ENCODE data around the gene AQP6.
A peak's percentile ranks its signal among the peaks of the same experiment; 100 is the strongest.
"Not testable (repeated sequence)": the region's sequence is repeated elsewhere in the genome, so short reads cannot be mapped to it uniquely, and the experiment has no call there.

AQP6 gene

DNA sequence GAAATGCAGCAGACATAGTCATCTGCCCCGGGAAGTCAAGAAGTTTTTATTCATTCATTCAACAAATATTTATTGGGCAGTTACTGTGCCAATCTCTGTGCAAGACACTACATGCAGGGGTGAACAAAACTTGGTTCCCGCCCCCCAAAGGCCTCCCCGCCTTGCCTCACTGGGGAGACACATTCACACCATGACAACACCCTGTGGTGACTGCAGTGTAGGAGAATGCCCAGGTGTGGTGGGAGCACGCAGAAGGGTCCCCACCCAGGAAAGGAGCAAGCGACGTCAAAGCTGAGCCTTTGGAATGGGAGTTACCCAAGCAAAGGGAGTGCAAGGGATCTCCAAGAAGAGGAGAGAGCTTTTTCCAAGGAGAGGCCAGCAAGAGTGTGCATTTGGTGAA is 1.6 kb upstream of the AQP6 start:
- DNase-seq, result no peak

DNA sequence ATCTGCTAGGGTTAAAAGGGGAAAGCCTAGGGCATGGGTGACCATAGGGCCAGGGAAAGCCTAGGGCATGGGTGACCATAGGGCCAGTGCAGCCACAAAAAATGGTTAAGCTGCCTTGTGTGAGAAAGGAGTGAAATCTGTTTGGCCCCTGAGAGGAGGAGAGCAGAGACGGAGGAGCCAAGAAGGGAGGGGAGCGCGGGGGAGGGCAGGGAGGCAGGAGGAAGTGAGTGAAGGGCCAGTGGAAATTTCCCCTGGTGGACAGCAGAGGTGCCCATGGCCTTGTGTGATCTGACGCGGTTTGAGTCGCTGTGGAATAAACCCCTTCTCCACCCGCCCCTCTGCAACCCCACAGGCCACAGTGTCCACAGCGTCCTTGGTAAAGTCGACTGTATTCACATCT is 618 bp upstream of the AQP6 start:
- DNase-seq, result no peak

DNA sequence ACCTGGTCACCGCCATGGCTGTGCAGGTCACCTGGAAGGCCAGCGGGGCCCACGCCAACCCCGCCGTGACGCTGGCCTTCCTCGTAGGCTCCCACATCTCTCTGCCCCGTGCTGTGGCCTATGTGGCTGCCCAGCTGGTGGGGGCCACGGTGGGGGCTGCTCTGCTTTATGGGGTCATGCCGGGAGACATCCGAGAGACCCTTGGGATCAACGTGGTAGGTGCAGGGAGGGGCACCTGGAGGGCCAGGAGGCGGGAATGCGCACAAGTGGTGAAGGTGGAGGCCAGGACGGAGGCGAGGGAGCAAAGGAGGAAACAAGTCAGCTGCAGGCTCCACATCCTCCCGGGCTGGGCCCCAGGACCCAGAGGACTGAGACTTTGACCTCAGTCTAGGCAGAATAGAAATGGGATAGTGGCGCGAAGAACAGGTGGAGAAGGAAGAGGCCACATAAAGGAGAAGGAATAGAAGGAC is 649 bp downstream of the AQP6 start:
- DNase-seq, result no peak

DNA sequence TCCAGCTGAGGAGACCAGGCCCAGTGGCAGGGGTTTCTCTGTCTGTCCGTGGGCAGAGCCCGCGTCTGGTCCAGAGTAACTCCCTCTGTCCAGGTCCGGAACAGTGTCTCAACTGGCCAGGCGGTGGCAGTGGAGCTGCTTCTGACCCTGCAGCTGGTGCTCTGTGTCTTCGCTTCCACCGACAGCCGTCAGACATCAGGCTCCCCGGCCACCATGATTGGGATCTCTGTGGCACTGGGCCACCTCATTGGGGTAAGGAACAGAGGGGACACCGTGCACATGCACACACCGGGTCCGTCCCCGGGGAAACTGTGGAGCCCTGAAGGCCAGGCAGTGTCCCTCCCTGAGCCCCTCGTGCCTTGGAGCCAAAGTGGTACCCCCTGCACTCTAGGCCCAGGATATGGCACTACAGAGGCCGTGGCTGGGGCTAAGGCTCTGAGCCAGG is 1.5 kb downstream of the AQP6 start:
- DNase-seq, result no peak

DNA sequence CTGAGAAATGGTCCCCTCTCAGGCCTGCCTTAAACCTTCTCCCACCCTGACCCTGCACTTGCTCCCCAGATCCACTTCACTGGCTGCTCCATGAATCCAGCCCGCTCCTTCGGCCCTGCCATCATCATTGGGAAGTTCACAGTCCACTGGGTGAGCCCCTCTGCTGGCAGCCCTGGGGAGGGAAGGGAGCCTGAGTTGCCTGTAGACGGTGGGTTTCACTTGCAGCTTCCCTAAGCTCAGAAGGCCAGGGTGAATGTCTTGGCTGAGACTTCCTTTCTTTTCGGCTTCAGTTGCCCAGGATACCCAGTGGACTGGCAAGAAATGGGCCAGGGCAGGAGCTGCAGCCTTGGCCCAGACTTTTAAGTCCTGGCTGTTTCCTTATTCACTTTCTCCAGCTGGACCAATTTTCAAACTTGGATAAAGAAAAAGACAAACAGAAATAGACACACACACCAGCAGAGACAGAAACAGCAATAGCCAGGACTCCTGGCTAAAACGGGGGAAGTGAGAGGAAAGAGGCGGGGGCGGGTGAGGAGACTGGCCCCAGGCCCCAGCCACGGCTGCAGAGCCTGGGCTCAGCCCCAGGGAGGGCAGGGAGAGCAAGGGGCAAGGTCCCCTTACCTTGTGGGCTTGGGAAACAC is 2.0 kb downstream of the AQP6 start:
- DNase-seq, result no peak

DNA sequence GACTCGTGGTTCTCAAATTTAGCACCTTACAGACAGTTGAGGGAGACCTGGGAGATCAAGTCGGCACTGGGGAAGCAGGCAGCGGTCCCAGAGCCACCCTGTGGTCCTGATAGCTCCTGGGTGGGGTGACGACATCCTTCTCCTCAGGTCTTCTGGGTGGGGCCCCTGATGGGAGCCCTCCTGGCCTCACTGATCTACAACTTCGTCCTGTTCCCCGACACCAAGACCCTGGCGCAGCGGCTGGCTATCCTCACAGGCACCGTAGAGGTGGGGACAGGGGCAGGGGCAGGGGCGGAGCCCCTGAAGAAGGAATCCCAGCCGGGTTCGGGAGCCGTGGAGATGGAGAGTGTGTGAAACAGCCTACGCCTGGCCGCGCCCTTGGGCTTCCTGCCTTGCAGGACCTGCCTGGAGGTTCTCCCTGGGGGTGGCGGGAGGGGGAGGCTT is 2.6 kb downstream of the AQP6 start:
- DNase-seq, result no peak

DNA sequence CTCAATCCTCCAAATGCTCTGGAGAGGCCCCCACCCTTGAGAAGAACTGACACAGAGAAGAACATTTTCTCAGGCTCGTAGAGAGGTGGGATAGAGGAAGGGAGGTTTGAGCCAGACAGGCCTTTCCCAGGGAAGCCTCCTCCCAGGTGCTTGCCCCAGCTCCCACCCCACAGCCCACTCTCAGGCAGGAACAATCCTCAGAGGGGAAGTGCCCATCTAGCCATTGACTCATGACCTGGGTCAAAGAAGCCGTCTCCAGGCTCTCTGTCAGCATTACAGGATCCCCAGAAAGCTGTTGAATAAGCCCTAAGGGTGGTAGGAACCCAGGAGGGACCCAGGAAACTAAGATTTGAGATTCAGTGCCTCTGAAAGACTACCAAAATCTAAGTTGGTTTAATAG is 3.8 kb downstream of the AQP6 start:
- DNase-seq, result no peak

DNA sequence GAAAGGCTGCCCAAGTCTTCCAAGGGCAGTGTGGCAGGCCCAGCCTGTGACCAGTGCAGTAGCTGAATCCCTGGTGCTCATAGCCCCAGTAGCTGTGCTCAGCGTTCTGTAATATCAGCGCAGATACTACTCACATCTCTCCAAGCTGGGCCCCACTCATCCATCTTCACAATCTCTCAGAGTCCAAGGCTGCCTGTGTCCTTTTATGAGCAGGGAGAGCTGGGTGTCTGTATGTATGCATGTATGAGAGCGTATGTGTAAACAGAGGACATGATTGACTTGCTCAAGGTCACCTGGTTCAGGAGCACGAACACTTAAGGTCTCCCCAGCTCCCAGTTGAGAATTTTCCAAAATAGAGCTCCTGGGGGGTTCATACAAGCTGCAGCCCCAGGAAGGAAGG is 5.4 kb downstream of the AQP6 start:
- DNase-seq, result no peak

DNA sequence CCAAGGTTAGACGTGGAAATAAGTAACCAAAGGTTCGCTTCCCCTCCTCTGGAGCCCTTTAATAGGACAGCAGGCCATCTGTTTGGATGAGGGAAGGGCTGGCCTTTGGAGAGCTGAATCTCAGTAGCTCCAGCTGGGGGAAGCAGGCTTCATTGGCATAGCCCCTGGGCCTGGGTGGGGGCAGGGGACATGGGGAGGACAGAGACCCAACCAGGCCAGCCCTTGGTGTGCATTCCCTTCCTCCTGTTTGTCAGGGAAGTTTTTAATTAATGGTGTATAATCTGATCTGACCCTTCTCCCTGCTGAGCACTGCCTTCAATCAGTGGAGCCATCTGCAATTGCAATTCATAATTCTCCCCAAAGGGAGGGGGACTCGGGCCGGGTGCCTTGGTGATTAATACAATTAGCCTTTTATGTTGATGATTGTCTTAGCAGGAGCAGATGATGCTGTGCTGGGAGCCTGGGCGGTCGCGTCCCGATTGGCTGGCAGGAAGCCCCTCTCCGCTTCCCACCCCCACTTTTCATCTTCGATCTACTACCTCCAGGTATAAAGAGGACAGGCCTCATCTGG is 6.4 kb downstream of the AQP6 start:
- no peak for DNase-seq

DNA sequence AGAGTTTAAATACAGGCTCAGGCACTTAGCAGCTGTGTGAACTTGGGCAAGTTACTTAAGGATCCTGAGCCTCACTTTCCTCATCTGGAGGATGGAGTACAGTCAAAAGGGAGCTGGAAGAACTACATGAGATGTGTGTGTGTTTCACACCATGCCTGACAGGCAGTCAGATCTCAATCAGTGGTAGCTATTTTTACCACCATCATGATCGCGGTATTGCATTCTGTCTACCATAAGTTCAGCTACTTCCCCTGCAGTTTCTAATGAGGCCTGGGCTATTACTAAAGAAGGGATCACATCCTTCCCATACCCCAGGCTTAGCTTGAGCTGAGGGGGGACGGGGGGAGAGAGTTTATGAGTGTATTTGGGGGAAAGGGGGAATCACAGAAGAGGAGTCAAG is 7.0 kb downstream of the AQP6 start:
- DNase-seq, result no peak

DNA sequence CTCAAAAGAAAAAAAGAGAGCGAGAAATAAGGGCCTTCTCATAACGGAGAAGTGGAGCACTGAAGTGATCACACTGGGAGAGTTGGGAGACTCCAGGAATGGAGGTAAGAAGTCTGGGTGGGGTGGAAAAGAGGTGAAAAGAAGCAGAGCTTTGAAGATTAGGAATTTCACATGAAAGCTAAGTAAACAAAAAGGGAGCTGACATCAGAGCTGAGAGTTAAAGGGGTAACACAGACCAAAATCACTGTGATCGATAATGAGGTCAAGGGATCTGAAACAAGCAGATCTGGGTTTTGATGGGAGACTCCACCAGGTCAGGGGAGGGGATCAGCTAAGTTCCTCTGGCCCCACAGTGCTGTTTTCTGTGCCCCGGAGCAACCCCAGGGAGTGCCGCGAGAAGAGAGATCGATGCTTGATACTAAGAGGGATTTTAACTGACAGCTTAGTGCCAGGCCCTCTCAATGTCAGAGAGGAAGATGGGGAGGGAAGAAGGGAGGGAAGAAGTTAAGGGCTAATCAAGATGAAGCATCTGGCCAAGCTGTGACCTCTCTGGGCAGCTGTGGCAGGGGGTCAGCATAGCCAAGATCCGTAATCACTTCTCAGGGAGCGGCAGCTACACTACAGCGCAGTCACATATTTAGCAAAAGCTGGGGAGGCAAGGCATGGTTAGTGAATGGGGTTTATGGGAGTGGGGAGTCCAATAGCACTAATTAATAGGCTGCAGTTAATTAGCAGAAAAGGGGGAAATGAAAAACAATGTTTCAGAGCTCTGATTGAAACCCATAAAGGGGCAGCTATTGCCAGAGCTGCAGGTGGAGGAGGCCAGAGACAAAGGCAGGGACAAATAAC is 8.0 kb downstream of the AQP6 start:
- DNase-seq, result no peak

DNA sequence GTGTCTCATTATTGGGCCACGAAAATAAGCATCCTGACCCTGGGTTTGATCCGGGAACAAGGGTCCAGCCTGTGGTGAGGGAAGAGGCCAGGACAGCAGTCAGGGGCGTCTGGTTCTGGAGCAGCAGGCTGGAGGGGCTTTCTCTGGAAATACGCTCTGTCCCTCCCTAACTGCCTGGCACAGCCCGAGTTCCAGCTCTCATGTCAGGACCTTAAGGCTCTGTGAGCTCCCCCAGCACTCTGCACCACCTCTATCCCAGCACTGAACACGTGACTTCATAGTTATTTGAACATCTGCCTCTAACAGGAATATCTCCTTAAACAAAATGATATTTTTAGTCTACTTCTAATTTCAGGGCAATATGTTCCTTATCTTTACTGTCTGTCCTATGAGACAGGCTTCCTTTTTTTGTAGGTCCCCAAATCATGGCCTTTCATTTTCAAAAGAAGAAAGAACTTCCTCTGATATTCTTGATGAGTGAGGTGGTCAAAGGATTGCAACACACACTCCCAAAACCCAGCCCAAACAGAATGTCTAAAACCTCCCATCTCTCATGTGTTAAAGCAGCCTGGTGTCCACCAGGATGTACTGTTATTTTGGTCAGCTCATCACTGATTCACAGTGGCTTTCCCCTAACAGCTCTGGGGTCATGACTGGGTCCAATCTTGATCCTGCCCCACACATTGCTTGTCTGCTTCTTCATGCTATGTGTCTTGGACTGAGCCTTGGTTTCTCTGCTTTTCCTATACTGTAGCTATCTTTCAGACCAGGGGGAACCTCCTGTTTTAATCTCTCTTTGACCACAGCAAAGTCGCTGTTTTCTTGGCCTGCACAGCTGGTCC is 9.7 kb downstream of the AQP6 start:
- DNase-seq, result no peak

DNA sequence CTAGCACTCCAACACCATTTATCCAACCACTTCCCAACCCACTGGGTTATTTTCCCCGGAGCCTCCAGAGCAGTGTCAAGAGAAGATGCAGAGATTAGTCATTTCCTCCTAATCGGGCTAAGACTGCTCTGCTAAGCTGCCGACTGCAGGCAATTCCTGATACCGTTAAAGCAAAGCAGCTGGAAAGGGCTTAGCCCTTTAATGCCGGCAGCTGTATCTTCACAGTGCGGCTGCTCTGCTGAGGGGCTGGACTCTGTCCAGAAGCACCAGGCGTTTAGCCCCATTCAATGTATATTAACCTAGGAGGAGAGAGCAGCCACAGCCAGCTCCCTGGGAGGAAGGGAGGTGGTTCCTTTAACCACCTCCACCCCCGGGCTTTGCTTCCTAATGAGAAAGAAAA is 11.1 kb downstream of the AQP6 start:
- no peak for DNase-seq

DNA sequence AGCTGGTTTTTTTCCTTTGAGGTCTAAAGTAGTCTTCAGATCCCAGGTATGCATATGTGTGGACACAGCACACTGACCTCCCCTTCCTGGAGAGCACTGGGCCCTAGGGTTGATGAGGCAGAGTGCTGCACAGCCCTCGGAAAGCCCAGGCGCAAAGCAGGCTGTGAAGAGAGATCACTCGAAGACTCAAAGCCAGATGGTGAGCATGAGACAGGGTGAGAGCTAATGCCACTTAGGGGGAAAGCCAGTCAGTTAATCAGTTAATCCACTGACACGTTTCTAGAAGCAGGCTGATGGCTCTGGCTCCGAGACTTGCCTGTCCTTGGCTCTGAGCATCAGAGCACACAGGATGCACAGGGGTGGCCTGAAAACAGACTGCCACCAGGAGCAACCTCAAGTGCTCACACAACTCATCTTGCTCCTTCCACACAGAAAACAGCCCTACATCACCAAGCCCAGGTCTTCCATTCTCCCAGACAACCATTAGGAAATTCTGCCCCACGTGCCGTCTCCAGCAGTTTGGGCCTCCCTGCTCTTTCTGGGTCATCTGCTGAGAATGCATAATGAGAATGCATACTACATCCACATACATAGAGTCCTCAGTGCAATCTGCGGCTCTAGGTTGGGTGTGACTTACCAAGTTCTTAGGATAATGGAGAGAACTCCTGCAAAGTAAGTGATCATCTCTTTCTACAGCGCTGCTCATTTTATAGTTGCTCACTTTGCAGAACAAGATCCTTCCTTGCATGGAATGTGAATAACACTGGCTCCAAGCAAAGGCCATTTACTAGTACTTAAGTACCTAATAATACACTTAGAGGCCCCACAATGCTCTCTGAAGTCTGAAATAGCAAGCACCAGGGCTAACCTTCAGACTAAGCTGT is 12.0 kb downstream of the AQP6 start:
- no peak for DNase-seq

DNA sequence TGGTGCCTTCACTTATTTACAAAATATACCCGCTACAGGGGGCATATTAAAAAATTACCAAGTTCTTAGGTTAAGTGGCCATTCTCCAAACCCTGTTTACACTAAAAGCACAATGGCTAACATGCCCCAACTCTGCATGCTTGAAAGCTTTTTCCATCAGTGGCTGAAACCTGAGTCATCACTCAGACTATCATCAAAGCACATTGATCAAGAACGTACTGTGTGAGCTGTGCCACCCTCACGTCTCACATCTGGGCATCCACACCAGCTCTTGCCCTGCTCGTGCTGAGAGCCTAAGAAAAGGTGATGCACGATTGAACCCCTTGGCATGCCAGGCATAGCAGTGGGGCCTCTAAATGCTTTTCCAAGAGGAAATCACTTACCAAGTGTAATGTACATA is 13.2 kb downstream of the AQP6 start:
- DNase-seq, result peak; percentile 25

DNA sequence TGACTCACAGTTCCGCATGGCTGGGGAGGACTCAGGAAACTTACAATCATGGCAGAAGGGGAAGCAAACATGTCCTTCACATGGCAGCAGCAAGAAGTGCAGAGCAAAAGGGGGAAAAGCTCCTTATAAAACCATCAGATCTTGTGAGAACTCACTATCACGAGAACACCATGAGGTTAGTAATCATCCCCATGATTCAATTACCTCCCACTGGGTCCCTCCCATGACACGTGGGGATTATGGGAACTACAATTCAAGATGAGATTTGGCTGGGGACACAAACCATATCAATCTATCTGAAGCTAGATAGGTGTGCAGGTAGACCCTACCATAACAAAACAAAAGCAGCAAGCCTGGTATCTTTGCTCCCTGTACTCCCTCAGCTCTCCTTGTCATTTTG is 13.7 kb downstream of the AQP6 start:
- DNase-seq, result not testable (repeated sequence)

DNA sequence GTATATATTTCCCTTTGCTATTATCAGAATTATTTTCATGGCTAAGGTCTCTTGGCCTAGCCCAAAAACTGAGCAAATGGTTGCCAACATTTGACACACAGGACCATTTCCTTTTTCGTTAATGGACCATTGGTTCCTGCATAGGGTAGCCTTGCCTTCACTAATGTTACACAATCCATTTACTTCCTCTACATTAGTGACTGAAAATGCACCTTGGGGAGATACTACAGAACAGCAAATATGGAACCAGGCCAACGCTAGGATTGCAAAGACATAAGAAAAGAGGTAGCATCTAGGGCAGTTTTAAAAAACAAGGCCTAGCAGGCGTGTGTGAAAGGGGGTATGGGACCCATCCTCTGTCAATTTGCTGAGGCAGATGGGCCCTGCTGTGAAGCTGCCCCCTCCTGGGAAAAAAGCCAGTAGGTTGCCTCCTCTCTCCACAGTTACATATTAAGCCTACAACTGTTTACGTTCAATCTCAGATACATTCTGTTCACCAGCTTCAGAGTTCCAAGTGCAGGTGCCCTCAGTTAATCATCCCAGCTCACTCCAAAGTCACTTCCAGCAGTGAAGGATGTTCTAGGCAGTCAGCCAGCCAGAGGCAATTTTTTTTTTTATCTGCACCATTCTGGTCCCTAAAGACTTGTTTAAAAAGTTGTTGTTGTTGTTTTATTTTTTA is 15.0 kb downstream of the AQP6 start:
- no peak for DNase-seq

DNA sequence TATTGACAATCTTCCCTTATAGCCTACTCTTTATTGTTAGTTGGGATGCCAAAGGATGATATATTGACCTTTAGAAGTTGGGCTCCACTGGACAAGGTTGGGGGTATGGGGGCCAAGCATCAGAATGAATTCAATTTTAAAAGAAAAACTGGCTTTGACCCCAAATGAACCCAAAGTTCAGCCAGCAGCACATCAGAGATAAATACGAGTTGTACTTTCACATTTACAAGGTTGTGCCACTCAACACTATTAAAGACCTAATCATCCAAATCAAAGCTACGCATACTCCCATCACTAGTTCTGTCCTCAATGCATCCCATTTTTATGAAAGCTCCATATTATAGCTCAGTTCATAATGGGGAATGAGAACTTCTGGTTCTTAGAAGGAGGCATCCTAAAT is 16.7 kb downstream of the AQP6 start:
- DNase-seq, result not testable (repeated sequence)

DNA sequence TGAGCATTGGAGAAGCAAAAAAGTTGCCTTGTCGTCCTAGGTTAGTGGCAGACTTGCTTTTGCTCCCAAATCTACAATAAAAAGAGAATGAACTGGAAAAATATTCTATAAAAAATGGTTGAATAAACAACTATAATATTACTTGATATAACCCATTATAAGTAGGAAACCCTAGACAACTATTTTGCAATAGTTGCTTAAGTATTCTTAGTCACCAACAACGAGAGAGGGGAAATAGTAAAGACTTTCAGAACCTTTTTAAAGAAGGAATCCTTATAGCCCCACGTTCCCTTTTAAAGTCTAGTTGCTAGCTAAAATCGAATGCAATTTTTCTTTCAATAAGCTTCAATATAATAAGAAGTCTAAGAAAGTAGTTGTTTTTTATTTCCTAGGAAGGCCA is 17.5 kb downstream of the AQP6 start:
- DNase-seq, result no peak

DNA sequence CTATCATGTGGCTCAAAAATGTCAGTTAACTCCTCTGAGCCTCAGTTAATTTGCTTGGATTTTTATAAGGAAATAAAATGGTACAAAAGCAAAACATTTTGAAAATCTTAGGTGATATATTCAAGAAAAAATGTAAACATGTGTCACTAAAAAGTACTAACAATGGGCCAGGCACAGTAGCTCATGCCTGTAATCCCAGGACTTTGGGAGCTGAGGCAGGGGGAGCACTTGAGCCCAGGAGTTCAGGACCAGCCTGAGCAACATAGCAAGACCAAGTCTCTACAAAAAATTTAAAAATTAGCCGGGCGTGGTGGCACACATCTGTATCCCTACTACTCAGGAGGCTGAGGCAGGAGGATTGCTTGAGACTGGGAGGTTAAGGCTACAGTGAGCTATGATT is 25.7 kb downstream of the AQP6 start:
- no peak for DNase-seq

DNA sequence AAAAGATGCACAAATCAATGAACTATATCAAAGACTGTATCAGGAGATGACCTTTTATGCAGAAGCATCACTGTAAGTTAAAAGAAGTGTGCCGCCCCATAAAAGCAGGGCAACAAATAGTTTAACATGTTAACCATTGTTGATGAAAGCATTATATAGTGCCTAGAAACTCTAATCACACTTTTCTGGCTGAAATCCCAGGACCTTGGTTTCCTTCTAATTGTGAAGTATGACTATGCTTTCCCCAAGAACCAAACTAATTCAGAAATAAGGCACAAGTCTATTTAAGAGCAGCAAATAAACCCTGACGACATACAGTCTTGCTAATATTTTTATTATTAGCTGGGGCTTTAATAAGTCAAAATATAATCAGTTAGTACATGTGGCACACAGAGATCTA is 30.8 kb downstream of the AQP6 start:
- no peak for DNase-seq

DNA sequence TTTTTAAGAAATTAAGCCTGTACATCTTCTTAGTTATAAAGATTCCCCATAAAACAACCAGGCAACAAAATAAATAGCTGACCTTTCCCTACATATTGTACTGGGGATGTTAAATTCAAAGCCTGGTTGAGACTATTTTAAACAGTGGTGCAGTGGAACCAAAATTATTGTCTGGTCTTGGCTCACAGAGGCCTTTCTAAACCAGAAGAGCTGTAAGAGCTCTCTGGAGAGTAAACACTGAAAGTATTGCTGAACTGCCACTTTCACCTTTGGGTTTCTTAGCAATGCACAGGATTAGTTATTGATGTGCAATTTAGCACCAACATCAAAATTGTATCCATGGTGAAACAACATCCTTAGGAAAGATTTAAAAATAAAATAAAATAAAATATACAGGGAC is 31.9 kb downstream of the AQP6 start:
- DNase-seq, result no peak

Data from stimulated activated CD4-positive, alpha-beta T cell treated with anti-CD3 and anti-CD28 coated beads, Interleukin-15, amount 100 ng/mL, for 24 hours (primary cell).